ENCODE data around the gene FOXP4.

Gene FOXP4

DNA sequence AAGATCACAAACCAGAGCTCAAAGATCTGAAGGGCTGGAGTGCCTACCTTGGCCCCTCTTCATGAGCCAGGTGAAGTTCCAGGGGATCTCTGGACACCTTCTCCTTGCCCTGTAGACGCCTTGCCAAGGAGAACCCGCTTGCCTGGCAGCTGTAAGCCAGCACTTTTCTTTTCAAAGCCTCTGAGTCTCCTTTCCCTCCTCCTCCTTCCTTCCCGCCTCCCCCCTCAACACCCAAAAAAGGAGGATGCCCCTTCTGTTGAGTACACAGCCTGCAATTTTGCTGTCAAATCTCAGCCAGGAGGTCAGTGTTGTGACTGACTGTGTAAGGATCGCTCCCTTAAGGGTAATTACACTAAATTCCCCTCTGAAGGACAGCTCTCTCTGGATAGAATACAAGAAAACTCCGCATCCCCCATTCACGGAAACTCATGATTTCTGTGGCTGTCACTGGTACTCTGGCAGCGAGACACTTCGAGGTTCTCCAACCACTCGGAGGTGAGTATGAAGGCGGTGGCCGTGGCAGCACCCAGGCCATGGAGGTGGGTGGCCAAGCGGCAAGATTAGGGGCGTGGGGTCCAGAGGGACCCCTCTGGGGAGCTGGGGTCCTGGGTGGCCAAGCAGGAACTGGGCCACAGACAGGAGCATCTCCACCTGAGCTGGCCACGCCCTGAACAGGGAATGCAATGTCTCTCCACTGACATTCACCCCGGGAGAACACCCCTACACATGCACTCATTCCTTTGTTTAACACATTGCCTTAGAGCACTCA is 23.2 kb upstream of the FOXP4 start:
- DNase-seq = no peak

- DNase-seq = no peak
Observed at GRCh38 chr6:41523915-41524633, 22.1 kb upstream of the FOXP4 start.

DNA sequence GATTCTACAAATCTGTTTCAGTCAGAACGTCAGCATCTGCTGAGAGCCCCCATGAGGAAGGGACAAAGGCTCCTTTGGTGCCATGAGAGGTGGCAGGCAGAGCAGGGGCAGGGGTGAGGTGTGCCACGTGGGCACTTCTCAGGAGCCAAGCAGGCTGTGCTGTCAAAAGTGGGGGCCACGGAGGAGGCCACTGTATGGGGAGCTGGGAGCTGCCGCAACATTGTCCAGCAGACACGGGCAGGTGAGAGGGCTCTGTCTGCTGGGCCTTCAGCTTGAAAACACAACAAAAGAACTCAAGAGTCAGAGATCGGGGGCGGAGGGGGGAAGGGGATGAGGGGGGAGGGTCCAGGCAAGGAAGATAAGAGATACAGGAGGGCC is 21.6 kb upstream of the FOXP4 start:
- DNase-seq = no peak

GRCh38 chr6:41527721-41528408 is 18.3 kb upstream of the FOXP4 start:
- DNase-seq = peak; percentile 64

DNA sequence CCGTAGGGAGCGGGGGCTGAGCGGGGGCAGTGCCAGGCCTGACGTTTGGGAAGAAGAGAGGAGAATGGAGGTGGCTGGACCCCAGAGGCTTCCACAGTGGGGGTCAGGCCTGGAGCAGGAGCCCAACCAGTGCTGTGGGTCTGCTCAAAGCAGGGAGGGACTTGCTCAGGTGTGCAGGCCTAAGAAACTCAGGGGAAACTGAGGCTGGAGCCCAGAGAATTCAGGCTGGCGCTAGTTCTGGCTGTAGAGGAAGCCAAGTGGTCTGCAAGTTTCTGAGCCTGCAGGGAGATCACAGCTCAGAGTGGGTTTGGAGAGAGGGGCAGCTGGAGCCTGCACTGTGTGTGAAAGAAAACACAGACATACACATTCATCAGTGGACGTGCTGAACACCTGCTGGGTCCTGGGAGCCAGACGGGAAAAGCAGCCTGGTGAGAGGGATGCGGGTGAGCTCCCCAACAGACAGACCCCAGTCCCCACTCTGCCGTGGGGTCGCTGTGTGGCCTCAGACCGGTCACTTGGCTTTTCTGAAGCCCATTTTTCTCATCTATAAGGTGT is 17.7 kb upstream of the FOXP4 start:
- no peak for DNase-seq

GRCh38 chr6:41529049-41529448 is 17.1 kb upstream of the FOXP4 start:
- DNase-seq = no peak

GRCh38 chr6:41529970-41530369 is 16.2 kb upstream of the FOXP4 start:
- no peak for DNase-seq

- peak; percentile 24 for DNase-seq
Observed at GRCh38 chr6:41530476-41530875, 15.7 kb upstream of the FOXP4 start.

DNA sequence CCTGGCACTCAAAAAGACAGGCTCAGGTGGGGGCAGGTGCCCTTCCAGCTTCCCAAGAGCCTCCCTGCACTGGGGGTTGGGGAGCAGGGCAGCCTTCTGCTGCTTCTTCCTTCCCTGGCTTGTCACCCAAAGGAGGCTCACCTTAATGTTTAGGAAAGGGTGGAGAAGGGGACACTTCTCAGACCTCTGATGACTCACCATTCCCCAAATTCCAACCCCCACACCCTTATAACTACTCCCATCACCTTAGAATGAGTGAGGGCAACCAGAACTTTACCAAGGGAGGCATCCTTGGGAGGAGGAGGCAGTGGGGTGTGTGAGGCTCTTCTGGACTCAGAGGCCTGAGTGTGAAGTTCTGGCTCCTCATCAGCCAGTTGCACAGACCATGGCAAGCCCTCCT is 15.2 kb upstream of the FOXP4 start:
- DNase-seq = no peak

- DNase-seq = peak; percentile 86
Observed at GRCh38 chr6:41531591-41532582, 14.3 kb upstream of the FOXP4 start.

DNA sequence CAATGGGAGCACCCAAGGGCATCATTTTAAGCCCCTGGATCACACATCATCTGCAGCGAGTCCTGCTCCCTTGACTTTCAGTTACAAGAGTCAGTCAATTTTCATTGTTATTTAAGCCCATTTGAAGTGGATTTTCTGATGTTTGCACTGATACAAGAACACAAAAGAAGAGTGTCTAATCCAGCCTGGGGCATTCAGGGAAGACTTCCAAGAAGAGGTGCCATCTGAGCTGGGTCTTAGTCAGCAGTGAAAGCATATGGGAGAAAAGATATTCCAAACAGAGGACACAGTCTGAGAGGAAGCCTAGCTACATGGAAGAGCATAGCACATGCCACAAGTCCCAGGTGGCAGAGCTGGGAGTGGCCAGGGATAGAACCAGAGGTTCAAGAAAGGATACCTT is 10.4 kb upstream of the FOXP4 start:
- no peak for DNase-seq

DNA sequence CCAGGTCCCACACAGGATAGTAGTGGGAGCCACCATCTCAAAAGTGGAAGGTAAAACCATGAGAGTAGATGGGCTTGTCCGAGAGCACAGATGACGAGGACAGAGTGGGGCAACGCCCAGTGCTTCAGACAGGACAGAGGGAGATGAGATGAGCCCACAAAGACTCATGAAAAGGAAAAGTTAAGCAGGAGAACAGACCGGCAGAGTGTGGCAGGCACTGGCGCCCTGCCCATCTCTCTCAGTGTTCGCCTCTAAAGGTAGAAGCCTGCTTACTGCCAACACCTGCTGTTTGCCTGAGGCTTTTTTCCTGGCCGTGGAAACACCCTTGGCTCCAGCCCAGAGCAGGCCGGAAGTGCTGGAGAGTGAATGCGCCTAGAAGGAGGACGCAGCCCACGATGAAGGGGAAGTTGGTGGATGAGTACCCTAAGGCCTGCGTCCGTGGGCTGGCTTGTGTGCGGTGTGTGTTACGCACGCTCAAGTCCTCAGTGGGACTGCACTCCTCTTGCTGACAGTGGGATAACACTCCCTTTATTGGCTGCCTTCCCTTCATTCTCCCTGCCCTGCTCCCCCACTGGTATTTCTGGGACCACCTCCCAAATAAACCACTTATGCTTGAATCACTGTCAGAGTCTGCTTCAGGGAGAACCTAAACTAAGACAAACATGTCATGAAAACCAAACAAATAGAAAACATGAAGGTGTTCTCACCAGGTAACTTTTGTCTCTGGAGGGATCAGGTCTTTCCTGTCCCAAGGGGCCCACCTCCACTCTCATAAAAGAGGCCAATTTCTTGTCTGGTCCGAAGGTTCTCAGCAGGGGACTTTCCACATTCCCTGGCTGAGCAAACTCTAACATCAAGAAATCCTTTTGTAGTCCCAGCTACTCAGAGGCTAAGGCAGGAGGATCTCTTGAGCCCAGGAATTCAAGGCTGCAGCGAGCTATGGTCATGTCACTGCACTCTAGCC is 9.1 kb upstream of the FOXP4 start:
- peak; percentile 75 for DNase-seq

GRCh38 chr6:41538556-41539182 is 7.5 kb upstream of the FOXP4 start:
- no peak for DNase-seq

GRCh38 chr6:41539204-41539603 is 7.0 kb upstream of the FOXP4 start:
- no peak for DNase-seq

GRCh38 chr6:41541364-41541763 is 4.8 kb upstream of the FOXP4 start:
- DNase-seq = no peak

GRCh38 chr6:41543087-41543486 is 3.1 kb upstream of the FOXP4 start:
- DNase-seq = no peak

DNA sequence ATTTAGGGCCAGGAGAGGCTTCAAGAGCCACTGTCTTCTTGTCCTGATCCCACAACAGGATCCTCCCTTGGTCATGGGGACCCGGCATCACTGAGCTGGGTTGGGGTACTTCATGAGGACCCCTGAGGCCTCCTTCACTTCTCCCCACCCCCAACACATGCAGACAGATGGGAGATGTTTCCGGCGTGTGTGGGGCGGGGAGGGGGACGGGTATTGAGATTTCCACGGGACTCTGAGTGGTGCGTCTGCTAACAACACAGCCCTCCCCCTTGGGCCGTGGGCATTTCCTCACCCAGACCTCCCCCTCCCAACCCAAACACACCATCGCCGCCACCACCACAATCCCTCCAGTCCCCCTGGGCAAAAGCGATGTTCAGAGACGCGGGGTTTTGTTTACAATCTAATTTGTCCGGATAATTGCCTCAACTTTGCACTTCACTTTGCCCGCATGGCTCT is 906 bp upstream of the FOXP4 start:
- peak; percentile 35 for DNase-seq

GRCh38 chr6:41546475-41546865 is 289 bp downstream of the FOXP4 start:
- no peak for DNase-seq

- DNase-seq = no peak
Observed at GRCh38 chr6:41546866-41547798, 951 bp downstream of the FOXP4 start.

DNA sequence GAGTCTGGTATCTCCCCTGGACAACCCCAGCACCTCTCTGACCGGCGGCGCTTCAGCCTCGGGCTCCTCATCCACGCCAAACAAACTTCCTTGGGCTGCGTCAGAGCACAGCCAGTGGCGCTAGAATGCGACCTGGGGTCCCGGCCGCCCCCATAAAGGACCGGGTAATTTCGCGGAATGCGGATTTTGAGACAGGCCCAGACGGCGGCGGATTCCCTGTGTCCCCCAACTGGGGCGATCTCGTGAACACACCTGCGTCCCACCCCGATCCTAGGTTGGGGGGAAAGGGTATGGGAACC is 1.6 kb downstream of the FOXP4 start:
- no peak for DNase-seq

Data from NCI-H2171 treated with DMSO at 0.1 percent for 48 hours (cell line).